Cardiac muscle cell (in vitro differentiated cells and primary cell): ENCODE measurements around the gene ARHGEF11. TPM values are rescaled to one million over a fixed set of nuclear protein-coding genes. Genes with fewer than 3 reads are reported as not detected.

ENCODE experiments used
- DNase-seq, 2 donors: peaks; one replicate each; pipeline versions ENCODE4 v3.0.0 to v3.0.0-alpha.2; 2010 to 2017; ENCODE audit warnings: low read depth in 1 of 2, low spot score in 1 of 2
- H3K27ac ChIP-seq: fragments of 200-600 bp; sonication (generic); 2 replicates; pipeline ENCODE4 v1.5.1; 2016
- H3K27me3 ChIP-seq: fragments of 200-600 bp; sonication (generic); 2 replicates; pipeline ENCODE4 v1.6.0; 2016; ENCODE audit warnings: control low read depth
- H3K36me3 ChIP-seq: fragments of 200-600 bp; sonication (generic); 2 replicates; pipeline ENCODE4 v1.5.1; 2016; ENCODE audit warnings: control low read depth
- H3K4me1 ChIP-seq: fragments of 200-600 bp; sonication (generic); 2 replicates; pipeline ENCODE4 v1.8.1; 2017; ENCODE audit warnings: low read depth, mild to moderate bottlenecking, mixed run types
- H3K4me3 ChIP-seq: fragments of 200-600 bp; sonication (generic); 2 replicates; pipeline ENCODE4 v1.5.1; 2016; ENCODE audit warnings: mild to moderate bottlenecking
- H3K9me3 ChIP-seq: fragments of 200-600 bp; sonication (generic); 2 replicates; pipeline ENCODE4 v1.5.1; 2017; ENCODE audit warnings: low read depth, mild to moderate bottlenecking, control low read depth
- CTCF ChIP-seq: IDR thresholded peaks from 2 replicates; pipeline ENCODE4 v1.5.1; 2012; ENCODE audit warnings: low read depth, mild to moderate bottlenecking, low read length
- polyA plus RNA-seq: library from polyadenylated mRNA; unstranded; fragments of >200 nt; fragmentation: Nextera tagmentation; extraction: Ambion mirVana; gene quantifications from 2 replicates; pipeline ENCODE4 v1.2.1, GENCODE V29; 2016
- total RNA-seq: library from RNA; depleted of rRNA; stranded (reverse); fragments of >200 nt; gene quantifications from 2 replicates; pipeline ENCODE4 v1.2.3, GENCODE V29; 2016

The ARHGEF11 gene
- total and polyA plus RNA-seq, 2 experiments from 2014 or later: 25.8 to 40.1 TPM

- TF ChIP-seq CTCF: no peak
- no peak overlapping the region for H3K4me3 ChIP-seq
- no peaks in the 10 kb centered on the region for H3K9me3 ChIP-seq
- no peak overlapping the region for H3K27ac ChIP-seq
- H3K27me3 ChIP-seq: no peaks in the 10 kb centered on the region
- H3K36me3 ChIP-seq: no peaks in the 10 kb centered on the region
- H3K4me1 ChIP-seq: no peaks in the 10 kb centered on the region
- DNase-seq: no peak
These were observed 10.4 kb downstream of the ARHGEF11 start for GRCh38 chr1:157035121-157035520.

GRCh38 chr1:157034137-157034800 lies 11.3 kb downstream of the ARHGEF11 start:
- Histone ChIP-seq H3K9me3 (no peaks in the 10 kb centered on the region), H3K27ac (no peak overlapping the region), H3K4me1 (no peaks in the 10 kb centered on the region), H3K4me3 (no peak overlapping the region), H3K36me3 (no peaks in the 10 kb centered on the region), H3K27me3 (no peaks in the 10 kb centered on the region)
- no peak for DNase-seq
- no peak for TF ChIP-seq CTCF

- H3K27ac ChIP-seq: no peak overlapping the region
- TF ChIP-seq CTCF: no peak
- no peaks in the 10 kb centered on the region for H3K27me3 ChIP-seq
- H3K9me3 ChIP-seq: no peaks in the 10 kb centered on the region
- no peak overlapping the region for H3K4me3 ChIP-seq
- no peaks in the 10 kb centered on the region for H3K4me1 ChIP-seq
- no peaks in the 10 kb centered on the region for H3K36me3 ChIP-seq
- no peak for DNase-seq
These were observed 12.1 kb downstream of the ARHGEF11 start for GRCh38 chr1:157033357-157033876.

- Histone ChIP-seq H3K4me1 (no peaks in the 10 kb centered on the region), H3K27me3 (no peaks in the 10 kb centered on the region), H3K36me3 (no peaks in the 10 kb centered on the region), H3K27ac (no peak overlapping the region), H3K9me3 (no peaks in the 10 kb centered on the region), H3K4me3 (no peak overlapping the region)
- TF ChIP-seq CTCF: no peak
- DNase-seq: no peak
These were observed 13.2 kb downstream of the ARHGEF11 start for GRCh38 chr1:157032303-157032702.

GRCh38 chr1:157030728-157031127 lies 14.8 kb downstream of the ARHGEF11 start:
- no peak for DNase-seq
- Histone ChIP-seq H3K4me3 (no peak overlapping the region), H3K36me3 (no peaks in the 10 kb centered on the region), H3K9me3 (no peaks in the 10 kb centered on the region), H3K27me3 (no peaks in the 10 kb centered on the region), H3K4me1 (no peaks in the 10 kb centered on the region), H3K27ac (no peak overlapping the region)
- TF ChIP-seq CTCF: no peak
